ENCODE results near the gene POLD1.
"Not testable (repeated sequence)": the region's sequence is repeated elsewhere in the genome, so short reads cannot be mapped to it uniquely, and the experiment has no call there.

POLD1 gene

GRCh38 chr19:50419580-50420035 lies 35.5 kb downstream of the POLD1 start:
- DNase-seq = no peak

- no peak for DNase-seq
Measured at GRCh38 chr19:50420127-50420526, 36.0 kb downstream of the POLD1 start.

GRCh38 chr19:50420808-50421207 lies 36.7 kb downstream of the POLD1 start:
- no peak for DNase-seq

GRCh38 chr19:50422397-50423278 lies 38.5 kb downstream of the POLD1 start:
- DNase-seq = no peak

- no peak for DNase-seq
Measured at GRCh38 chr19:50423279-50424113, 39.3 kb downstream of the POLD1 start.

GRCh38 chr19:50425581-50425980 lies 41.4 kb downstream of the POLD1 start:
- DNase-seq = no peak

GRCh38 chr19:50427318-50427925 lies 43.3 kb downstream of the POLD1 start:
- no peak for DNase-seq

GRCh38 chr19:50427997-50428425 lies 43.9 kb downstream of the POLD1 start:
- peak; percentile 68 for DNase-seq

- DNase-seq = no peak
Measured at GRCh38 chr19:50428772-50429463, 44.8 kb downstream of the POLD1 start.

- DNase-seq = no peak
Measured at GRCh38 chr19:50430888-50431342, 46.8 kb downstream of the POLD1 start.

GRCh38 chr19:50431343-50432220 lies 47.4 kb downstream of the POLD1 start:
- peak; percentile 88 for DNase-seq

GRCh38 chr19:50432221-50433028 lies 48.3 kb downstream of the POLD1 start, which contains the start of gene MYBPC2:
Gene MYBPC2 (plus strand): TSS chr19:50432892. CDS start chr19:50432954, 62 bp downstream.
- DNase-seq = peak; percentile 22

GRCh38 chr19:50433201-50434180 lies 49.3 kb downstream of the POLD1 start:
- no peak for DNase-seq

GRCh38 chr19:50434525-50434924 lies 50.4 kb downstream of the POLD1 start:
- no peak for DNase-seq

- no peak for DNase-seq
Measured at GRCh38 chr19:50435221-50435620, 51.1 kb downstream of the POLD1 start.

- DNase-seq = no peak
Measured at GRCh38 chr19:50435627-50436026, 51.5 kb downstream of the POLD1 start.

- DNase-seq = no peak
Measured at GRCh38 chr19:50437862-50438449, 53.8 kb downstream of the POLD1 start.

- not testable (repeated sequence) for DNase-seq
Measured at GRCh38 chr19:50439130-50439529, 55.0 kb downstream of the POLD1 start.

- DNase-seq = no peak
Measured at GRCh38 chr19:50444059-50444458, 59.9 kb downstream of the POLD1 start.
